Measurements from ENCODE around the gene NAA20. TPM values are rescaled to one million over a fixed set of nuclear protein-coding genes. Genes with fewer than 3 reads are reported as not detected.

The NAA20 gene
- total RNA-seq, 3 donors from 2014 or later (not counting 1 experiment from before 2014, with no cell fraction given) = 20.8 to 25.1 (median 23.8) TPM

DNA sequence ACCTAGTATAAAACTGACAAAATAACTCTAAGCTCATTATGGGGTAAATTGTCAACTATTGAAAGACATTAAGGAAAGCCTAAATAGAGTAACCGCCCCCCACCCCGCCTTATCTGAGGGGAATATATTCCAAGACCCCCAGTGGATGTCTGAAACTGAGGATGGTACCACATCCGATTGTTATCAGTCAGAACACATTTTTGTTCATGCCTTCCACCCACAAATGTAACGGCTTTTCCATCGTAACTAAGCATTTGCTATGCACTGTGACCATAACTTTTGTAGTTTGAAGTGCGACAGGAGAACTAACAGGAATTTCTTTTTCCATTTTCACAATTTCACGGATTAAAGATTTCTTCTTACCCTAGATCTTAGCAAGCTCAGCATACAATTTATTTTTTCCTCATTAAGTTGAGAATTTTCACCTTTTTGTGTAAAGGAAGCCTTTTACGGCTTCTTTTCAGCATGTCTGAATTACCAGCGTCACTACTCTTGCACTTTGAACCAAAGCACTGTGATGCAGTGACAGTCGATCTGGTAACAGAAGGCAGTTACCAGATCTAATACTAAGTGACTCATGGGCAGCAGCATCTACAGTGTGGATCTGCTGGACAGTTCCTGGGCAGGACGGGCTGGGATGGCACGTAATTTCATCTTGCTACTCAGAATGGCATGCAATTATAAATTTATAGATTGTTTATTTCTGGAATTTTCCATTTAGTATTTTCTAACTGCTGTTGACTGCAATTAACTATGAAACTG is 47.0 kb downstream of the NAA20 start:
- WGBS (ENCODE audit: insufficient coverage) = 71% methylated on average over 11 of the region's 12 CpGs

GRCh38 chr20:20065361-20065760 is 48.2 kb downstream of the NAA20 start:
- H3K4me1 ChIP-seq (ENCODE audit: control insufficient read depth, insufficient read depth, low read length) = no peaks in the 10 kb centered on the region
- TF ChIP-seq, protein P1, sequence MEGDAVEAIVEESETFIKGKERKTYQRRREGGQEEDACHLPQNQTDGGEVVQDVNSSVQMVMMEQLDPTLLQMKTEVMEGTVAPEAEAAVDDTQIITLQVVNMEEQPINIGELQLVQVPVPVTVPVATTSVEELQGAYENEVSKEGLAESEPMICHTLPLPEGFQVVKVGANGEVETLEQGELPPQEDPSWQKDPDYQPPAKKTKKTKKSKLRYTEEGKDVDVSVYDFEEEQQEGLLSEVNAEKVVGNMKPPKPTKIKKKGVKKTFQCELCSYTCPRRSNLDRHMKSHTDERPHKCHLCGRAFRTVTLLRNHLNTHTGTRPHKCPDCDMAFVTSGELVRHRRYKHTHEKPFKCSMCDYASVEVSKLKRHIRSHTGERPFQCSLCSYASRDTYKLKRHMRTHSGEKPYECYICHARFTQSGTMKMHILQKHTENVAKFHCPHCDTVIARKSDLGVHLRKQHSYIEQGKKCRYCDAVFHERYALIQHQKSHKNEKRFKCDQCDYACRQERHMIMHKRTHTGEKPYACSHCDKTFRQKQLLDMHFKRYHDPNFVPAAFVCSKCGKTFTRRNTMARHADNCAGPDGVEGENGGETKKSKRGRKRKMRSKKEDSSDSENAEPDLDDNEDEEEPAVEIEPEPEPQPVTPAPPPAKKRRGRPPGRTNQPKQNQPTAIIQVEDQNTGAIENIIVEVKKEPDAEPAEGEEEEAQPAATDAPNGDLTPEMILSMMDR (IDR thresholded peaks at IDR 0.05) = no peak
- no peaks in the 10 kb centered on the region for H3K36me3 ChIP-seq (ENCODE audit: control insufficient read depth, insufficient read depth, low read length)
- Mint-ChIP-seq H3K27ac (peak overlapping the region in 1 of 2 donors; percentile 37), H3K9me3 (no peaks in the 10 kb centered on the region), H3K27me3 (ENCODE audit: low read depth in 2 of 2) (peaks cover 18 to 24% of the 10 kb centered on the region in 2 donors), H3K4me3 (peak overlapping the region; percentile 46), H3K36me3 (no peaks in the 10 kb centered on the region), H3K4me1 (peaks cover 6% of the 10 kb centered on the region in 2 donors)
- H3K27ac ChIP-seq (ENCODE audit: low read length) = no peak overlapping the region
- H3K9me3 ChIP-seq (ENCODE audit: control insufficient read depth, insufficient read depth, low read length) = no peaks in the 10 kb centered on the region
- intact Hi-C loops (cut with micrococcal nuclease) = no loop called here
- DNase-seq (no peak), ATAC-seq (no peak)
- WGBS (ENCODE audit: insufficient coverage) = 83% methylated on average over 1 of the region's 1 CpG
- no peak overlapping the region for H3K4me3 ChIP-seq (ENCODE audit: low read length)
- peaks cover 6% of the 10 kb centered on the region for H3K27me3 ChIP-seq (ENCODE audit: control insufficient read depth, insufficient read depth, low read length)

More for the DNA sequence above, 47.0 kb downstream of the NAA20 start:
- intact Hi-C loops (cut with micrococcal nuclease) = no loop called here
- no peak overlapping the region for H3K4me3 ChIP-seq (ENCODE audit: low read length)
- H3K27ac Mint-ChIP-seq = no peak overlapping the region
- H3K27me3 ChIP-seq (ENCODE audit: control insufficient read depth, insufficient read depth, low read length) = peaks cover 6% of the 10 kb centered on the region
- no peak overlapping the region for H3K27ac ChIP-seq (ENCODE audit: low read length)
- H3K36me3 Mint-ChIP-seq = no peaks in the 10 kb centered on the region
- H3K4me3 Mint-ChIP-seq = no peak overlapping the region
- ATAC-seq = peak in 1 of 3 donors; percentile 34
- peaks cover 21 to 24% of the 10 kb centered on the region in 2 donors for H3K27me3 Mint-ChIP-seq (ENCODE audit: low read depth in 2 of 2)
- peaks cover 6% of the 10 kb centered on the region in 2 donors for H3K4me1 Mint-ChIP-seq
- no peaks in the 10 kb centered on the region for H3K36me3 ChIP-seq (ENCODE audit: control insufficient read depth, insufficient read depth, low read length)
- DNase-seq = no peak
- H3K4me1 ChIP-seq (ENCODE audit: control insufficient read depth, insufficient read depth, low read length) = no peaks in the 10 kb centered on the region
- H3K9me3 Mint-ChIP-seq = no peaks in the 10 kb centered on the region
- TF ChIP-seq, protein P1 (IDR thresholded peaks at IDR 0.05) = no peak
- H3K9me3 ChIP-seq (ENCODE audit: control insufficient read depth, insufficient read depth, low read length) = no peaks in the 10 kb centered on the region

- no peak overlapping the region for H3K4me3 Mint-ChIP-seq
- 68% methylated on average over 10 of the region's 10 CpGs for WGBS (ENCODE audit: insufficient coverage)
- no peaks in the 10 kb centered on the region for H3K4me1 Mint-ChIP-seq
- H3K36me3 ChIP-seq (ENCODE audit: control insufficient read depth, insufficient read depth, low read length) = no peaks in the 10 kb centered on the region
- H3K4me1 ChIP-seq (ENCODE audit: control insufficient read depth, insufficient read depth, low read length) = no peaks in the 10 kb centered on the region
- H3K27me3 ChIP-seq (ENCODE audit: control insufficient read depth, insufficient read depth, low read length) = no peaks in the 10 kb centered on the region
- intact Hi-C loops (cut with micrococcal nuclease) = no loop called here
- no peak for ATAC-seq
- no peak overlapping the region for H3K27ac ChIP-seq (ENCODE audit: low read length)
- TF ChIP-seq, protein P1 (IDR thresholded peaks at IDR 0.05) = no peak
- no peaks in the 10 kb centered on the region for H3K9me3 ChIP-seq (ENCODE audit: control insufficient read depth, insufficient read depth, low read length)
- H3K27me3 Mint-ChIP-seq (ENCODE audit: low read depth in 2 of 2) = peaks cover 2 to 6% of the 10 kb centered on the region in 2 donors
- H3K36me3 Mint-ChIP-seq = no peaks in the 10 kb centered on the region
- H3K27ac Mint-ChIP-seq = no peak overlapping the region
- no peaks in the 10 kb centered on the region for H3K9me3 Mint-ChIP-seq
- DNase-seq = no peak
- no peak overlapping the region for H3K4me3 ChIP-seq (ENCODE audit: low read length)
Observed at GRCh38 chr20:20070871-20071726, 53.9 kb downstream of the NAA20 start.

Measured in natural killer cell (primary cell).